ENCODE data around the gene CCDC81.

The CCDC81 gene

DNA sequence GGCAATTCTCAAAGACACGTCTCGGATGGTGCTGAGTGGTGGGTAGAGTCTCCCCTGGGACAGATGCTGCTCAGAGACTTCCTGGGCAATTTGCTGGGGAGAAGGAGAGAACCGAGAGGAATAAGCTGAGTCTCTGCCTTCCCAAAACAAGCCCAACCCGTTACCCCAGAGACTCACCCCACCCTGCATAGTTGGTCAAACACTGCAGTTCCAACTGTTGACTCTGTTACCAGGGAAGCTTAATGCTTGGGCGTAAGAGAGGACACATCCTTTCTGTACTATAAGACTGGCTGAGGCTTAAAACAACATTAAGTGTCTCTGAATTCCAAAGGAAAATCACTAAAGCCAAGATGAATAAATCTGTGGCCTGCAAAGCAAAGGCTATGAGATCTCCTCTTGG lies 68.1 kb downstream of the CCDC81 start:
- DNase-seq, result no peak

DNA sequence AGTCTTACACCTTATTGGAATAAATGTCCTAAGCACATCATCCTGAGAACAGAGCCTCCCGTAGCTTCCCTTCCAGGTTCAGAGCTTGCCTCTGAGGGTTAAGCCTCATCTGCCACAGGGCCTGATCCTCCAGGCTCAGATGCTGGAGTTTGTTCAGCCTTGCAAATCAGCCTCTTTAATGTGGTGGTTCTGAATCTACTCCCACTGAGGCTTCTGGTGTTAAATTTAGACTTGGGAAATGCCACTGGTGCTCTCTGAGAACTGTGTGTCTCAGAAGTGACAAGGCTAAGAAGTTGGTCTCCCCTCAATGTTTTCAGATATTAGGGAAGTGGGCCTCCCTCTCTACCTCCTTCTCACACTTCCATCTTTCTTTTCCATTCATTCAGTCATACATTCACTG lies 68.7 kb downstream of the CCDC81 start:
- no peak for DNase-seq

DNA sequence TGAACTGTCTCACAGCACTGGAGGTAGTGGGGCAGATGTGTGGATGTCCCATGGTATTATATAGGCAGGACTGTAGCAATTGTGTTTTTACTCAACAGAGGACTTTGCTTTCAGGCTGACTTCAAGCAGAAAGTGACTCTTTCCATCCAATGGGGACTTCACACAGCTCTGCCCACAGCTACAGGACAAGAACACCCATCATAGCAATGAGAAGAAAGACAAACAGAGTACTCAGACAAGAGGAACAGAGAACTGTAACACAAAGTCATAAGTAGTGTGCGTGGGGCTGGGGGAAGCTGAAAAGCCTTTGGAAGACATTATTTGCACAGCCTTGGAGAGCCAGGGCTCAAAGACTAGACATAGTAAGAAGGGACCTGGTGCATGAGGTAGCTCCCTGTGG lies 70.3 kb downstream of the CCDC81 start:
- DNase-seq, result no peak

DNA sequence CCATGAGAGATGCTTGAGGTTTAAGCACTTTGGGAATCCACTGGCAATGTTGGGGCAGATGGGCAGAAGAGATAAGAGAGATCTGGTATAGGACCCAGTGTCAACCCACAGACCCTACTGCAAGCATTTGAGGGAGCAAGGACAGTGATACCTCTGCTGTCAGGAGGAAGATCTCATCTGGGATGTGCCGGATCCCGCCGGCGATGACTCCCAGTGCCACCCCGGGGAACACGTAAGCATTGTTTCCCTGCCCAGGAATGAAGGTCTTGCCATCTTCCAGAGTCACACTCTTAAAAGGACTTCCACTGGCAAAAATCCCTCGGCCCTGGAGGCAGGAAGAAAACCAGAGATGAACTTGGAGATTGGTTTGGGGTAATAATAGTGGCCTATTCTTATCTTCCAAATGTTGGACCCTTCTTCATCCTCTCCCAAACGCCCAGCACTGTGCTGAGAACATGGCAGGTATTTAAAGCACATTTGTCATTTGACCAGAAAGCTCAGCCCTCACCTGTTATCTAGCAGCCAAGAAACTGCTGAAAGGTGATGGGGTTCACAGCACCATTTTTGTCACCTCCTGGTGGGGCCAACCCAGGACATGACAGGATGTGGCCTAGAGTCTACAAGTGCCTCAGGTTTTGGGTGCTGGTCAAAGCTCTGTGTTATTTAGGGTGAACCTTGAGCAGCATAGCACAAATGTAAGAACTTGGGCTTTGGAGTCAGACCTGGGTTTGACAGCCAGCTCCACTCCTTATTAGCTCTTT lies 71.7 kb downstream of the CCDC81 start:
- no peak for DNase-seq

DNA sequence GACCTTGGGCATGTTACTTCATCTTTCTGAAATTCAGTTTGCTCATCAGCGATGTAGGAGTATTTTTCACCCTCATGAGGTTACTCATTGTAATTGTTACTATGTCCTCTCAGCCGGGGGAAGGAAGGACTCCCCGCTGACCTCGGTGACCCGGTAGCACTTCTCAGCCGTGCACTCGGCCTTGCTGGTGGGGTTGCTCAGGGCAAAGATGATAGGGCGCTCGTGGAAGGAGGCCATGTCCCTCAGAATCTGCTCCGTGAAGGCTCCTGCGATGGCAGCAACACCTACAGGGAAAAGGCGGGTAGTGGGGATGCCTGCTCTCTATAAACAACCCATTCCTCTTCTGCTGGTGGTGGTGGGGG lies 72.2 kb downstream of the CCDC81 start:
- DNase-seq, result no peak

DNA sequence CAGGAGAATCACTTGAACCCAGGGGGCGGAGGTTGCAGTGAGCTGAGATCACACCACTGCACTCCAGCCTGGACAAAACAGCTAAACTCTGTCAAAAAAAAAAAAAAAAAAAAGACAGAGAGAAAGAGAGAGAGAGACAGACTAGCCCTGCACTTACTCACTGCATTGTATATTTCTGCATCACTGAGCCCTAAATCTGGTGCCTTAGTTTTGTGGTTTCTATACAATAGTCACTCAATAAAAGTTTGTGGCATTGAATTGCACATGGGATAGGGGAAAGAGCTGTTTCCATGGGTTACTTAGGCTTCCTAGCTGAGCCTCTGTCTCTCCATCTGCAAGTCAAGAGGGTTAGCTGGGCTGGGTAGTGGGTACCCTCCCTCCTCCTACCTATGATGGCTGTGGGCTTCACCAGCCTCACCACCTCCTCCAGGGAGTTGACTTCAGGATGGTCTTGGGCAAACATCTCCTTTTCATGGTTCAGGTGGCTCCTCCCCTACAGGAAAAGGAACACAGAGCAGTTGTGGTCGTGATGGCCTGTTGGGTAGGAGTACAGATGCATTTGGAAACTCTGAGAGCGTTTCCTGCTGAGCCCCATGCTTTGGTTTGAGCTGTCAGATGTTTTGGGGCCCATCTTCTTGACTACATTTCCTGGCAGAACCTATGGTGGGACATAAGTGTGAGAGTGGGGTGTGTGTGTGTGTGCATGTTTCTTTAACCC lies 73.2 kb downstream of the CCDC81 start:
- no peak for DNase-seq

DNA sequence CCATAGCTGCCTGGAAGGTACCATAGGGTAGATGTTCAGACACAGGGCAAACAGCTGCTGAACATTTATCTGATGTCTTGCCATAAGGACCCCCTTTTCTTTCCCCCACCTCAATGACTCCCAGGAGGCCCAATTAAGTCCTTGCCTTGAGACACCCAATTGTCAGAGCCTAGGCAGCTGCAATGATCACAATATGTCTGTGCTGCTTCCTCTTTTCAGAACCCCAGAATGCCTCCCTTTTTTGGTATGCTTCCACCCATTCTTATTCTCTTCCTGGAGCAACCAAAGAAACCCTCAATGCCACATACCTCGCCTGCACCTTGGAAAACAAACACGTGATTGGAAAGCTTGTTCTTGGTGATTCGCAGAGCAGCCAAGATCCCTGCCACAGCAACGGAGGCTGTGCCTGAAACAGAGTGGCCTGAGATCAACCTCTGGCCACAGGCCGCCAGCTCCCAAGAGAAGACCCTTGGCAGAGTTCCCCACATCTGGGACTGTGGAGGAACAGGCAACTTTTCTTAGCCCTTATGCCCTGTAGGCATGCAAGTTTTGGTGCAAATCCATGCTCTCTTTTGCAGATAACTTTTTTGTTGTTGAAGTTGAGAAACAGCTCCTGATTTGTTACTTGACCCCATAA lies 75.4 kb downstream of the CCDC81 start:
- DNase-seq, result no peak

DNA sequence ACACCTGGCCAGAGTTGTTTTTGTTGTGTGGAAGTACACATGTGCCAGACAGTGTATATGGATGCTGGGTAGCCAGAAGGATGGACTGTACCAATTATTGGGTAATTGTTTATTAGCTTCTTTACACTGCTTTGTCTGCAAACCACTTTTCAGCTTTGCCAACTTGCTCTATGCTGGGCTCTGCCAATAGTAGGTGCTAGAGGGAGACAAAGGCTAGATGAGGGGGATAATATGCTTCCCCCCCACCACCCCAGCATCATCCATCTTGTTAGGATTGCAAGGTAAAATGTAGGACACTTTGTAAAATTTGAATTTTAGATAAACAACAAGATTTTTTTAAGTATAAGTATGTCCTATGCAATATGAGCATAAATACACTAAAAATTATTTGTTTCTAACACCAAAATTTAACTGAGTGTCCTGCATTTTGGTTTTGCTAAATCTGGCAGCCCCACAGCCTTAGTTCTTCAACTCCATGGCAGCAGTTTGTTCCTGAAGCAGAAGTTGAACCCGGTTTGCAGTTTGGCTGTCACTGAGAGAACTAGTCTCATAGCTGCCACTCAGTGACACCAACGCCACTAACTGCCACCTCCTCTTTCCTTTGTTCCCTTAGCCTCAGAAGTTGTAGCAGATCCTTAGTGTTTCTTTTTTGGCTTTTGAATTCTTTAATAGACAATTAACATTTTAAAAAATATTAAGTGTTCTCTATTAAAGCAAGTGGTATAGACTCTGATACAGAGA lies 78.8 kb downstream of the CCDC81 start:
- DNase-seq, result no peak

DNA sequence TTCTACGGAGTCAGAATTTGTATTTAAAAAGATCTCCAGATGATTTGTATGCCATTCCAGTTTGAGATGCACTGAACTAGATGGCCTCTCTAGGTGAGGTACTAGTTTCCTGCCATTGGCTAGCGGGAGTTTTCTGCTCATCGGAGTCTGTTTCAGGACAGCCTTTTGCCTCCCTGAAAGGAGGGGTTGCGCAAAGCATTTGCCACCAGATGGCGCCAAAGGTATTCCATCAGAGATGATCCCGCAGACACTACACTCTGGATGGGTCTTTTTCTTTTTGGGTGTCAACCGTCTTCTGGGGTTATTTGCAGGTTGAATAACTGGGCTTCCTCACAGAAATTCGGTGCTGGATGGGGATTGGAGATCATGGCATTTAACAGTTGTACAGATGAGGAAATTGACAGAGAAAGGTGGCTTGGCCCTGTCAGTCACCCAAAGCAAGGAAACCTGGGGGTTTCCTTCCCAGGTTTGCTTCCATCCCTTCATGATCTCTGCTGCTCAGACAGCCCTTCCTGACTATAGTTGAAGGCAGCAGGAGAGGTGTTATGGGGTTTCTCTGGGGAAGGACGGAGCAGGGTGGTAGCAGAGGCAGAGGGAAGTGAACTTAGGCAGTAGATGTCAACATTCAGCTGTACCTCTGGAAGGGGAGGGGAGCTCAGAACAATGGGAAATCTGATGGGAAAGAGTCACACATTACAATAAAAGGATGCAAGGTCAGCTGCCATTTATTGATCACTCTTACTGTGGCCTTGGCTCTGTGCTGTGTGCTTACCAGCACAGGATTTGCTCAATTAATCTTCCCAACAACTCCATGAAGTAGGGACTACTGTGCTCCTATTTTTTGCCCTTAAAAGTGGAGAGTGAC lies 81.6 kb downstream of the CCDC81 start:
- peak; percentile 51 for DNase-seq

DNA sequence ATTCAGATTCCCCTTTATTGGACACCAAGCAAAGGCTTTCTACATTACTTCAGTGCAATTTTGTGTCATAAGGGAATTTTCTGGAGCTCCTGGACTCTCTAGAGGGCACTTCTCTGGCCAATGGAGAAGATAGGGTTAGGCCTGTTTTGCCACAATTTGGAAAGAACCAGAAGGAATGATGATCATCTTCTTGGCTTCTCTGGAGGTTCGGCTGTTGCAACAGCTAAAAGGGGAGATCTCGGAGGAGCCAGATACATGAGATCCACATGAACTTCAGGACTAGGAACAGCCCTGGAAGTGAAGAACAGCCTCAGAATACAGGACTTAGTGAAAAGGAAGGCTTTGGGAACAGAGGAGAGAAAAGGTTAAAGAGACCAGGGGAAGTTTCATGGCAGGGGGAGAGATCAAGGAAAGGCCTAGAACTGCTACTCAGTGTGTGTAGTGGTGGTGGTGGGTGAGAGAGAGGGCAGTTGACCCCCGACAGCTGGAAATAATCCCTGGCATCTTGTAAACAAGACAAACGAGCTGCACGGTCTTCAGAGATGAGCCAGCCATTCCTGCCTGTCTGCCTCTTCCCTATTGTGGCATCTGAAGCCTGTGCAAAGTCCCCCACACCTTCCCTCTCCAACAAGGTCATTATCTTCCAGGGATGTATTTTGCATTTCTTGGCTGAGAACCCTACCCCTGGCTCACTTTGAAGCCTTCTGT lies 83.8 kb downstream of the CCDC81 start:
- no peak for DNase-seq

DNA sequence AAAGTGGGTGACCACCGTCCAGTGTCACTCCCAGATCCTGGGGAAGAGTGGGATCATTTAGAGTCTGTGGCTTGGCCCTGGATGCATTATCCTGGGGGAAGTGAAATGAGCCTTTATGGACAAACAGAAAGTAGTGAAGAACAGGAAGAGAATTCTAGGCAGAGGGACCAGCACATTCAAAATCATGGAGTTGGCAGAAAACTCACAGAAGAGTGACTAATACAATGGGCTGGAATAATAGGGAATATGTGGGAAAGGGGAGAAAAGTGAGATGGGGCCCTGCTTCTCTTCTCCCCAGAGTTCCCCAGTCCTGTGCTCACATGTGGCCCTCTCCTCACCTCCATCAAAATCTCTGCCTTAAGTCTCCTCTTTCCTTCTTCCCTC lies 84.3 kb downstream of the CCDC81 start:
- no peak for DNase-seq

DNA sequence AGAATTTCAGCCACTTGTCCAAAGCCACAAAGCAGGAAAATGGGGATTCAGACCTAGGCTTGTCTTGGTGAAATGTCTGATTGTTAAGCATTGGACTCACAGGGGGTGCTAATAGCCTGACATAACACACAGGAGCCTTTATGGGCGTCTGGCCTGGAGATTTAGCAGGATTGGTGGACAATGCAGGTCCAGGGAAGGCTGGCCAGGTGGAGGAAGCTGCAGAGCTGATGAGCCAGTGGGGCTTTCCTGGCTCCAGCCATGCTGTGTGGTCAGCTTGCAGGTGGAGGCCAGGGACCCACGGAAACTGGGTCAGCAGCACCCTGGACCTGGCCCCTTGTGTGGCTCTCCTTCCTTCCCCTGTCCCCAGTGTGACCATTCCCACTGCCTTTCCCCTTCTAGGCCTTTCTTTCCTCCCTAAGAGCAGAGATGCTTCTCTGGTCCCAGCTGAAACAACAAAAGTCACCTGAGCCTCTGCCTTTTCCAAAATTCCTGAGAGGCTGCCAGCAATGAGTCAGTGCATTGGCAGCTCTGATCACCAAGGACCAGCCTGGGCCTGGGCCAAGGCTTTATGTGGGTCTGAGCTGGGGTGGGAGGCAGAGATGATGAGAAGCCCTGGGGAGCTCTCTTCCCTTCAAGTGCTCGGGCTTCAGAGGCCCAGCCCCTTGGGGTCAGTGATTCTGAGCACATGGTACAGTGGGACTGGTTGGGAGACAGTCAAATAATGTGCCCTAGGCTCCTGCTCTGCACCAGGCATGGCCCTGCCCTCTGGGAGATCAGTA lies 85.2 kb downstream of the CCDC81 start:
- no peak for DNase-seq

DNA sequence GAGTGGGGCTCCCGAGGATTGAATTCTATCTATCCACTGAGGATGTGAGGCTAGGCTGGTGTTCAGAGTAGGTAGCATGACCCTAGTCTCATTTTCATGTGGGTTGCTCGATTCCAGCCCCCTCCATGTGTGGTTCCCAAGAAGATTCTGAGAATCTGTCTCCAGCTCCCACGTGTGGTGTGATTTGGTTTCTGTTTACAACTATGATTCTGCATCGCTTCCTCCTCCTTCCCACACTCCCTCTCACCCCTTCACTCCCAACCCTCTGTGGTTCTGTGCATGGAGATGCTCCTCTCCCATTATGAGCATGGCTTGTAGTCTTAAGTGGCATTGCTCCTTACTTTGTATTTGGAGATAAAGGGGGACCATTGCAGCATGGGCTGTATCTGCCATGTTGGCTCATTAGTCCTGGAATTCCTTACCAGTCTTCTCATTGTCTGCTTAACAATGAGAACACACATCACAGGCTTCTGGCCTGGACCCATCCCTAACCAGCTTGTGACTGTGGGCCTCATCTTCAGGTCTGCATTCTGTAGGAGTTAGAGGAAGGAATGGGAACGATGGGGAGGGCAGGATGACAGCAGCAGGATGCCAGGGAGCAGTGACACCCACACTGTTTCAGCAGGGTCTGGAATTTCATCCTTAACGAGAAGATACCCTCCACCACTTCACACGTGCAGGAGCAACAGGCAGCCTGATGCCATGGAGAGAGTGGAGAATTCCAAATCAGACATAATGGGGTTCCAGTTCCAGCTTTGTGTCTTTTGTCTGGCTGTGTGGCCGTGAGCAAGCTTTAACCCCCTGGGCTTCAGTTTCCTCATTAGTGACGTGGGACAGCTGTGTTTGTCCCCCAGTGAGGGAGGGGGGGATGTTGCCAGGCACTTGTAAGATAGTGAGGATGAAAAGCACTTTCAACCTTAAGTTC lies 86.0 kb downstream of the CCDC81 start:
- DNase-seq, result no peak

DNA sequence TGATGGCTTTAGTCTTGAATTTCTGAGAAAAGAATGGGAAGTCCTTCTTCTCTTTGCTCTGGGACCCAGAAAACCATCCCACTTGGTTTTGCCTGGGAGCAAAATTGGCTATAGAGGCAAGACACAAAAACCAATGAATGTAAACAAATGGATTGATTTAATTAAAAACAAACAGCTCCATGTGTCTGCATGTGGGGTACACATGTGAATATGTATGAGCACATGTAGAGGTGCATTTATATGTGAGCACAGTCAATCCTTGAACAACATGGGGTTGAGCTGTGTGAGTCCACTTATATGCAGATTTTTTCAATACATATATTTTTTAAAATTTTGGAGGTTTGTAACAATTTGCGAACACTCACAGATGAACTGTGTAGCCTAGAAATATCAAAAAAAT lies 87.2 kb downstream of the CCDC81 start:
- DNase-seq, result no peak

DNA sequence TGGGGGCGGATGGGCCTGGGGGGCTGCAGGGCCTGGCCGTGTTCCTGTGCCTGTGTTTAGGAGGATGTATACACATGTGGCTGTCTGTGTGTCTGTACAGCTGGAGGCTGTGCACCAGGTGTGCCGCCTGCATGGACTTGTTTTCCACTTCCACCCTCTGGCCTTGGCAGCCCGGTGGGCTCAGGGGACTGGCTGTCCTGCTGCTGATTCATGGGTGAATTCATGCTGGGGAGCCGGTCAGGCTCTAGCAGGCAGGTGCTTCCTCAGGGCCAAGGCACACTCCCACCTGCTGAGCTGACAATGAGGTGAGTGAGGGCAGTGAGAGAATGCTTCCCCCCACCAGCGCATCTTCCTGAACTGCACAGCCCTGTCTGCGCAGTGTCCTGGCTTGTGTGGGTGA lies 88.4 kb downstream of the CCDC81 start:
- no peak for DNase-seq

DNA sequence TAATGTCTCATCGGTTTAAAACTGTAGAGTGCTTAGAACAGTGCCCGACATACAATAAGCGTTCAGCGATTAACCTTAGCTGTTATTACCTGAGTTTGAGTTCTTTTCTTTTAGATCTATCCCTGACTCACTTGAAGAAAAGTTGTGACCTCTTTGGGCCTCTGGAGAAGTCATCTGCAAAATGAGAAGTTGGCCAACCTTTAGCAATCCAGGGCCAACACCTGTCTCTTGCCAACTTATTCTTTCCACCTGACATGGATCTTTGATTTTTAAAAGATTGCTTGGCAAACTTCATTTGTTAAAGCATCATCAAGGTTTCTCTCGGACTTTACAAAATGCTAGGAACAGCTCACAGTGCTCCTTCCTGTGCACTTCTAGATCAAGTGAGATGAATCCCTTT lies 89.3 kb downstream of the CCDC81 start:
- no peak for DNase-seq

DNA sequence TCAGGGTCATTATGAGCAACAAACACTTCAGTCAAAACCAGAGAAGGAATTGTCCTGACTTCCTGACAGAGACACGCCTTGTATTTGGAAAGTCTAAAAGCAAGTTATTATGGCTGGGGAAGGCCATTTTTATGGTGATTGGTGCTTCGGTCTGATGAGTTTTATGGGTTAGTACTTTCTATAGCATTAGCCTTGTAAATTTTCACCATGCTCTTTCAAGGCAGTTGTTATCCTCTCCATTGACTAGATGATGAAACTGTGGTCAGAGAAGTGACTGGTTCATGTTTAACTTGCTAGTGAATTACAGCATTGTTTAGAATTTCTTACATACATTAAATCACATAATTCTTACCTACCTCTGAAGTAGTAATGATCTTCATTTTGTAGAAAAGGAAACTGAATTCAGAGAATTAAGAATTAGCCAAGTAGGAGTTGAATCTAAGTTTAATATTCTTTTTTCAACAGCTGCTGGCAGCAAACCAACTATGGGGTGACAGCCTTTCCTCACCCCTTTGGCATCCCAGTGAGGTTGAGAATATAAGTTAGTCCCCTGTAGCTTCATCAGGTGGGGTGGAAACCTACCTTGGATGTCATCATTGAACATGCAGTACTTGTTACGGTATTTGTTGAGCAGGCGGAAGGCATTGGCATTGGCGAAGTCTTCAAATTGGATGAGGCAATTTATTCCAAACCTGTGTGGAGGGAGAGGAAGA lies 90.0 kb downstream of the CCDC81 start:
- no peak for DNase-seq

DNA sequence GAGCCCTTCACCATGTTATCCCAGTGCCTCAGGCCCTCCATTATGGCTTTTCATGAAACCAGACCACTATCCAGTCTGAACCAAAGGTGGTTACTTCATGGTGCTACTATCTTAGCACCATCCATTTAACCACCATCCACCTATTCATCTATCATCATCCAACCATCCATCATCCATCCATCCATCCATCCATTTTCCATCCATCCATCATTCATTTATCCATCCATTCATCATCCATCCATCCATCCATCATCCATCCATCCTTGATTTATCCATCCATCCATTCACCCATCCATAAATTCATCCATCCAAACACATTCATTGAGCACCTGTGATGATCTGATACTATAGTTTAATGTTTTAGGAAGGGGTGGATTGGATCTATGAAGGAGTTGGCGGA lies 93.5 kb downstream of the CCDC81 start:
- DNase-seq, result no peak

All from activated CD4-positive, alpha-beta T cell treated with anti-CD3 and anti-CD28 coated beads for 1 hour (primary cell).